HG02763 (cell line): ENCODE measurements around the gene TXLNG.
A peak's percentile ranks its signal among the peaks of the same experiment; 100 is the strongest.
"Not testable (repeated sequence)": the region's sequence is repeated elsewhere in the genome, so short reads cannot be mapped to it uniquely, and the experiment has no call there.

Experiments used
- ATAC-seq: cut with Tn5 transposase; IDR thresholded peaks from one replicate; pipeline ENCODE4 v1.9.1; 2021; ENCODE audit warnings: mild to moderate bottlenecking, moderate library complexity; ENCODE audit not compliant: unreplicated experiment

Gene TXLNG

GRCh38 chrX:16784440-16784839 is 1.8 kb upstream of the TXLNG start:
- not testable (repeated sequence) for ATAC-seq

GRCh38 chrX:16785247-16786138 is 773 bp upstream of the TXLNG start:
- no peak for ATAC-seq

GRCh38 chrX:16786791-16787735 is 797 bp downstream of the TXLNG start:
- ATAC-seq = peak; percentile 12

- ATAC-seq = no peak
These were observed 2.2 kb downstream of the TXLNG start for GRCh38 chrX:16788477-16788876.

GRCh38 chrX:16796298-16796697 is 10.0 kb downstream of the TXLNG start:
- no peak for ATAC-seq

GRCh38 chrX:16797358-16797757 is 11.1 kb downstream of the TXLNG start:
- ATAC-seq = no peak

- no peak for ATAC-seq
These were observed 11.6 kb downstream of the TXLNG start for GRCh38 chrX:16797841-16798240.

- no peak for ATAC-seq
These were observed 18.7 kb downstream of the TXLNG start for GRCh38 chrX:16804923-16805464.

GRCh38 chrX:16807548-16807947 is 21.3 kb downstream of the TXLNG start:
- ATAC-seq = no peak

- no peak for ATAC-seq
These were observed 21.8 kb downstream of the TXLNG start for GRCh38 chrX:16807976-16808542.

- ATAC-seq = no peak
These were observed 28.3 kb downstream of the TXLNG start for GRCh38 chrX:16814597-16814996.

GRCh38 chrX:16819634-16820033 is 33.4 kb downstream of the TXLNG start:
- no peak for ATAC-seq

- ATAC-seq = no peak
These were observed 36.5 kb downstream of the TXLNG start for GRCh38 chrX:16822723-16823122.

- ATAC-seq = no peak
These were observed 39.2 kb downstream of the TXLNG start for GRCh38 chrX:16825264-16826035.

- no peak for ATAC-seq
These were observed 39.9 kb downstream of the TXLNG start for GRCh38 chrX:16826207-16826606.

GRCh38 chrX:16827225-16827624 is 41.0 kb downstream of the TXLNG start:
- ATAC-seq = no peak

- ATAC-seq = no peak
These were observed 42.0 kb downstream of the TXLNG start for GRCh38 chrX:16828124-16828908.

- ATAC-seq = no peak
These were observed 46.0 kb downstream of the TXLNG start for GRCh38 chrX:16832301-16832700.

GRCh38 chrX:16834806-16835205 is 48.5 kb downstream of the TXLNG start:
- no peak for ATAC-seq
